Panc1 (cell line): Measurements from ENCODE around the gene RAI2. TPM values are rescaled to one million over a fixed set of nuclear protein-coding genes. Genes with fewer than 3 reads are reported as not detected.

Experiments
- ATAC-seq: fragments of 200-7000 bp; cut with Tn5 transposase; 2 replicates; pipeline ENCODE4 v1.9.1; 2020; ENCODE audit warnings: mild to moderate bottlenecking, moderate library complexity
- BruUV-seq: library from RNA; stranded (reverse); fragments of 400-500 nt; replicated peaks from 2 replicates; lab custom pipeline; 2021; lab: Mats Ljungman, UMichigan
- CTCF ChIA-PET: fragments of 300-600 bp; sonication (Branson Sonifier 250); formaldehyde crosslinking; loops from one replicate; lab custom pipeline; 2022; ENCODE audit warnings: antibody characterized with exemption; lab: Charles Lee
- POLR2A ChIA-PET: fragments of 300-600 bp; sonication (Branson Sonifier 250); formaldehyde crosslinking; loops from one replicate; lab custom pipeline; 2022; ENCODE audit warnings: antibody characterized with exemption; lab: Charles Lee
- DNase-seq: peaks from one replicate; pipeline ENCODE4 v3.0.0-alpha.2; 2010; ENCODE audit warnings: low read depth, low spot score
- H3K27ac ChIP-seq: 2 replicates; pipeline ENCODE4 v1.5.1; 2011; ENCODE audit warnings: mild to moderate bottlenecking, low read length, inconsistent platforms
- H3K27me3 ChIP-seq: fragments of 200-500 bp; sonication (Bioruptor generic); 2 replicates; pipeline ENCODE4 v1.6.0; 2014; ENCODE audit warnings: low read length, inconsistent platforms; ENCODE audit not compliant: control insufficient read depth, insufficient read depth
- H3K36me3 ChIP-seq: fragments of 200-500 bp; sonication (Bioruptor generic); 2 replicates; pipeline ENCODE4 v1.5.1; 2014; ENCODE audit warnings: inconsistent platforms, mild to moderate bottlenecking, low read length, moderate library complexity; ENCODE audit not compliant: control insufficient read depth, insufficient read depth
- H3K4me1 ChIP-seq: 2 replicates; pipeline ENCODE4 v1.5.1; 2011; ENCODE audit warnings: inconsistent platforms, mild to moderate bottlenecking, low read length, moderate library complexity; ENCODE audit not compliant: control insufficient read depth, insufficient read depth
- H3K4me3 ChIP-seq, 2 experiments: 2 replicates each; pipeline ENCODE4 v1.5.1; 2011 to 2012; ENCODE audit warnings: low read depth in 2 of 2, low read length in 2 of 2, mild to moderate bottlenecking in 2 of 2, inconsistent platforms in 1 of 2, moderate library complexity in 1 of 2
- H3K9me3 ChIP-seq: fragments of 200-500 bp; sonication (Bioruptor generic); 2 replicates; pipeline ENCODE4 v1.5.1; 2014; ENCODE audit warnings: low read depth, mild to moderate bottlenecking, inconsistent platforms, low read length, moderate library complexity; ENCODE audit not compliant: control insufficient read depth, insufficient read depth
- POLR2AphosphoS5 ChIP-seq: IDR thresholded peaks from 2 replicates; pipeline ENCODE4 v1.6.1; 2012; ENCODE audit warnings: mild to moderate bottlenecking, low read depth, low read length, moderate library complexity
- SIN3A ChIP-seq: IDR thresholded peaks from 2 replicates; pipeline ENCODE4 v1.6.1; 2012; ENCODE audit warnings: low read depth, mild to moderate bottlenecking, low read length, moderate library complexity, borderline replicate concordance; ENCODE audit not compliant: insufficient read depth
- TCF7L2 ChIP-seq: IDR thresholded peaks from 2 replicates; pipeline ENCODE4 v1.6.1; 2011; ENCODE audit warnings: mild to moderate bottlenecking, low read depth, low read length, inconsistent platforms
- in situ Hi-C: cut with HindIII; loops from 2 replicates; pipeline ENCODE4 v1.10.0; 2016; ENCODE audit warnings: low sequenced_read_pairs, low pct_unique_long_range_greater_than_20kb
- intact Hi-C: fragments of 100-400 bp; cut with micrococcal nuclease; formaldehyde crosslinking; loops from one replicate; pipeline ENCODE4 v1.10.0; 2022; ENCODE audit not compliant: unreplicated experiment
- total RNA-seq: library from RNA; stranded (reverse); gene quantifications from one replicate; pipeline ENCODE4 v1.2.1, GENCODE V29; 2021; ENCODE audit not compliant: unreplicated experiment
- TF ChIP-seq, protein P1 (sequence below): fragments of 450-650 bp; IDR thresholded peaks from 2 replicates; pipeline ENCODE4 v1.5.1; 2017; ENCODE audit warnings: mild to moderate bottlenecking
- TF ChIP-seq, protein P2 (sequence below), 2 experiments: IDR thresholded peaks; 2 replicates each; pipeline ENCODE4 v1.6.1; 2011 to 2012; ENCODE audit warnings: low read depth in 2 of 2, control low read depth in 1 of 2, low read length in 1 of 2, mild to moderate bottlenecking in 1 of 2, moderate library complexity in 1 of 2; ENCODE audit not compliant: insufficient read depth in 1 of 2

Gene RAI2
- total RNA-seq, 1 experiment from 2014 or later: 0.13 TPM

- H3K27ac ChIP-seq: no peak overlapping the region
- ATAC-seq: no peak
- H3K4me1 ChIP-seq: no peaks in the 10 kb centered on the region
- DNase-seq: no peak
- ChIA-PET POLR2A (no interaction called here), CTCF (no interaction called here)
- intact Hi-C loops (no loop called here), in situ Hi-C loops (no loop called here)
- H3K36me3 ChIP-seq: no peaks in the 10 kb centered on the region
- H3K9me3 ChIP-seq: no peaks in the 10 kb centered on the region
- no TSS peak for BruUV-seq
- TF ChIP-seq TCF7L2 (no peak), SIN3A (no peak), POLR2AphosphoS5 (no peak)
- TF ChIP-seq, protein P1, sequence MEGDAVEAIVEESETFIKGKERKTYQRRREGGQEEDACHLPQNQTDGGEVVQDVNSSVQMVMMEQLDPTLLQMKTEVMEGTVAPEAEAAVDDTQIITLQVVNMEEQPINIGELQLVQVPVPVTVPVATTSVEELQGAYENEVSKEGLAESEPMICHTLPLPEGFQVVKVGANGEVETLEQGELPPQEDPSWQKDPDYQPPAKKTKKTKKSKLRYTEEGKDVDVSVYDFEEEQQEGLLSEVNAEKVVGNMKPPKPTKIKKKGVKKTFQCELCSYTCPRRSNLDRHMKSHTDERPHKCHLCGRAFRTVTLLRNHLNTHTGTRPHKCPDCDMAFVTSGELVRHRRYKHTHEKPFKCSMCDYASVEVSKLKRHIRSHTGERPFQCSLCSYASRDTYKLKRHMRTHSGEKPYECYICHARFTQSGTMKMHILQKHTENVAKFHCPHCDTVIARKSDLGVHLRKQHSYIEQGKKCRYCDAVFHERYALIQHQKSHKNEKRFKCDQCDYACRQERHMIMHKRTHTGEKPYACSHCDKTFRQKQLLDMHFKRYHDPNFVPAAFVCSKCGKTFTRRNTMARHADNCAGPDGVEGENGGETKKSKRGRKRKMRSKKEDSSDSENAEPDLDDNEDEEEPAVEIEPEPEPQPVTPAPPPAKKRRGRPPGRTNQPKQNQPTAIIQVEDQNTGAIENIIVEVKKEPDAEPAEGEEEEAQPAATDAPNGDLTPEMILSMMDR: no peak
- TF ChIP-seq, protein P2, sequence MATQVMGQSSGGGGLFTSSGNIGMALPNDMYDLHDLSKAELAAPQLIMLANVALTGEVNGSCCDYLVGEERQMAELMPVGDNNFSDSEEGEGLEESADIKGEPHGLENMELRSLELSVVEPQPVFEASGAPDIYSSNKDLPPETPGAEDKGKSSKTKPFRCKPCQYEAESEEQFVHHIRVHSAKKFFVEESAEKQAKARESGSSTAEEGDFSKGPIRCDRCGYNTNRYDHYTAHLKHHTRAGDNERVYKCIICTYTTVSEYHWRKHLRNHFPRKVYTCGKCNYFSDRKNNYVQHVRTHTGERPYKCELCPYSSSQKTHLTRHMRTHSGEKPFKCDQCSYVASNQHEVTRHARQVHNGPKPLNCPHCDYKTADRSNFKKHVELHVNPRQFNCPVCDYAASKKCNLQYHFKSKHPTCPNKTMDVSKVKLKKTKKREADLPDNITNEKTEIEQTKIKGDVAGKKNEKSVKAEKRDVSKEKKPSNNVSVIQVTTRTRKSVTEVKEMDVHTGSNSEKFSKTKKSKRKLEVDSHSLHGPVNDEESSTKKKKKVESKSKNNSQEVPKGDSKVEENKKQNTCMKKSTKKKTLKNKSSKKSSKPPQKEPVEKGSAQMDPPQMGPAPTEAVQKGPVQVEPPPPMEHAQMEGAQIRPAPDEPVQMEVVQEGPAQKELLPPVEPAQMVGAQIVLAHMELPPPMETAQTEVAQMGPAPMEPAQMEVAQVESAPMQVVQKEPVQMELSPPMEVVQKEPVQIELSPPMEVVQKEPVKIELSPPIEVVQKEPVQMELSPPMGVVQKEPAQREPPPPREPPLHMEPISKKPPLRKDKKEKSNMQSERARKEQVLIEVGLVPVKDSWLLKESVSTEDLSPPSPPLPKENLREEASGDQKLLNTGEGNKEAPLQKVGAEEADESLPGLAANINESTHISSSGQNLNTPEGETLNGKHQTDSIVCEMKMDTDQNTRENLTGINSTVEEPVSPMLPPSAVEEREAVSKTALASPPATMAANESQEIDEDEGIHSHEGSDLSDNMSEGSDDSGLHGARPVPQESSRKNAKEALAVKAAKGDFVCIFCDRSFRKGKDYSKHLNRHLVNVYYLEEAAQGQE (IDR thresholded peaks at IDR 0.05; ENCODE audit: insufficient read depth in 1 of 2, low read depth in 2 of 2, low read length in 1 of 2): no peak
- H3K27me3 ChIP-seq: no peaks in the 10 kb centered on the region
- no peak overlapping the region for H3K4me3 ChIP-seq
Measured at GRCh38 chrX:17809984-17810383, 51.1 kb downstream of the RAI2 start.

DNA sequence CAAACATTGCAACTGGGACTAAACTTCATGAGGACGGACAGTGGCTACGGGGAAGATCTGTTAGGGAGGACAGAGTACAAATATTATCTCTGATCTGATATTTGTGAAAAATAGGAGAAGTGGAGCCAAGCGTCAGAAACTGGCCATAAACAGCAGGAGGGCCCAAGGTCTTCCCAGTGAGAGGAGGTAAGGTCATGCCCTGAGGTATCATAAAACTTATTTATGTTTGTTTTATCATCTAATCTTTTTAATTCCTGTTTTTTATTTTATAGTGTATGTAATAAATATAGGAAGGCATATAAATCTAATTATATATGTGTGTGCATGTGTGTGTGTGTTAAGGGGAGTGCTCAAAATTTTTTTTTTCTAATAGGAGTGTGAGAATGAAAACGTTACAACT lies 51.8 kb downstream of the RAI2 start:
- Histone ChIP-seq H3K36me3 (no peaks in the 10 kb centered on the region), H3K9me3 (no peaks in the 10 kb centered on the region), H3K4me1 (no peaks in the 10 kb centered on the region), H3K27me3 (no peaks in the 10 kb centered on the region), H3K4me3 (no peak overlapping the region), H3K27ac (no peak overlapping the region)
- POLR2A ChIA-PET: no interaction called here
- intact Hi-C loops: no loop called here
- ATAC-seq (no peak), DNase-seq (no peak)
- TF ChIP-seq SIN3A (no peak), TCF7L2 (no peak), POLR2AphosphoS5 (no peak)
- TF ChIP-seq, protein P1: no peak
- TF ChIP-seq, protein P2 (IDR thresholded peaks at IDR 0.05; ENCODE audit: insufficient read depth in 1 of 2, low read depth in 2 of 2, low read length in 1 of 2): no peak
- in situ Hi-C loops: no loop called here
- CTCF ChIA-PET: no interaction called here
- no TSS peak for BruUV-seq
